ENCODE measurements around the gene FNDC11. TPM values are rescaled to one million over a fixed set of nuclear protein-coding genes. Genes with fewer than 3 reads are reported as not detected.

Gene FNDC11
- total RNA-seq, 1 experiment from 2014 or later, result 2.5 TPM

GRCh38 chr20:63517376-63518309, 36.3 kb upstream of the FNDC11 start:
- H3K4me1 Mint-ChIP-seq, result peaks cover 2 to 24% of the 10 kb centered on the region in 2 experiments; a peak in 2 of 4 replicates

More at GRCh38 chr20:63517376-63518309, 36.3 kb upstream of the FNDC11 start:
- Histone ChIP-seq H4K20me1 (ENCODE audit: control insufficient read depth, insufficient read depth, insufficient read length) (no peaks in the 10 kb centered on the region), H3K27me3 (ENCODE audit: insufficient read depth, low read length) (no peaks in the 10 kb centered on the region), H3K27ac (ENCODE audit: insufficient read length, low read depth, low read length) (no peak overlapping the region), H2BK12ac (ENCODE audit: insufficient read length, low read depth, low read length) (no peak overlapping the region), H3K79me1 (ENCODE audit: insufficient read depth, low read depth, low read length, poor library complexity, severe bottlenecking) (peaks cover 4% of the 10 kb centered on the region), H4K91ac (ENCODE audit: insufficient read length, low read depth, low read length) (no peak overlapping the region), H3K4me1 (ENCODE audit: insufficient read depth, low read length) (no peaks in the 10 kb centered on the region; the same call in 1 of the 2 replicates), H3K14ac (ENCODE audit: insufficient read depth, low read length) (no peak overlapping the region), H3K4ac (ENCODE audit: low read depth, low read length) (no peak overlapping the region), H3K9me3 (ENCODE audit: control insufficient read depth, low read depth, low read length) (no peaks in the 10 kb centered on the region), H3K56ac (ENCODE audit: insufficient read length, low read depth, low read length) (no peak overlapping the region), H3K18ac (ENCODE audit: insufficient read length, low read depth, low read length) (no peak overlapping the region), H3K23ac (ENCODE audit: insufficient read length, low read depth, low read length) (no peak overlapping the region), H3K4me2 (ENCODE audit: insufficient read depth, insufficient read length, low read length) (no peak overlapping the region), H3T11ph (ENCODE audit: low read length) (no peak overlapping the region), H2BK120ac (ENCODE audit: low read depth, low read length, poor library complexity, severe bottlenecking) (no peak overlapping the region), H3K23me2 (ENCODE audit: insufficient read length, low read depth, low read length, poor library complexity, severe bottlenecking) (peaks cover 10% of the 10 kb centered on the region), H3K79me2 (ENCODE audit: insufficient read depth, low read length) (no peaks in the 10 kb centered on the region; the same call in 1 of the 2 replicates), H2AK5ac (ENCODE audit: insufficient read length, low read length) (no peak overlapping the region), H3K9ac (ENCODE audit: extremely low read depth, insufficient read length, low read length) (no peak overlapping the region), H2BK15ac (ENCODE audit: low read depth, low read length) (no peak overlapping the region), H4K5ac (ENCODE audit: insufficient read length, low read depth, low read length) (no peak overlapping the region), H2AFZ (ENCODE audit: low read length) (no peak overlapping the region), H2BK5ac (ENCODE audit: insufficient read length, low read length) (no peak overlapping the region), H4K8ac (replicated peaks; ENCODE audit: insufficient read length, low read depth, low read length) (no peak overlapping the region), H2BK20ac (ENCODE audit: low read depth, low read length, poor library complexity, severe bottlenecking) (no peak overlapping the region)
- WGBS (ENCODE audit: extremely low coverage, insufficient read length, low lambda C conversion rate), result no CpG with 5 or more reads among the region's 32 CpGs
- peaks cover 3 to 40% (median 9%) of the 10 kb centered on the region in 3 experiments; a peak in 6 of 7 replicates for H3K36me3 Mint-ChIP-seq (ENCODE audit: insufficient read depth in 1 of 3, low read depth in 3 of 3)
- H3K9me3 Mint-ChIP-seq, result peaks cover 6 to 20% of the 10 kb centered on the region in 2 experiments
- no peak for DNase-seq
- peak overlapping the region in 1 of 2 experiments; percentile 61; a peak in 2 of 5 replicates for H3K4me3 Mint-ChIP-seq
- TF ChIP-seq, protein P1, sequence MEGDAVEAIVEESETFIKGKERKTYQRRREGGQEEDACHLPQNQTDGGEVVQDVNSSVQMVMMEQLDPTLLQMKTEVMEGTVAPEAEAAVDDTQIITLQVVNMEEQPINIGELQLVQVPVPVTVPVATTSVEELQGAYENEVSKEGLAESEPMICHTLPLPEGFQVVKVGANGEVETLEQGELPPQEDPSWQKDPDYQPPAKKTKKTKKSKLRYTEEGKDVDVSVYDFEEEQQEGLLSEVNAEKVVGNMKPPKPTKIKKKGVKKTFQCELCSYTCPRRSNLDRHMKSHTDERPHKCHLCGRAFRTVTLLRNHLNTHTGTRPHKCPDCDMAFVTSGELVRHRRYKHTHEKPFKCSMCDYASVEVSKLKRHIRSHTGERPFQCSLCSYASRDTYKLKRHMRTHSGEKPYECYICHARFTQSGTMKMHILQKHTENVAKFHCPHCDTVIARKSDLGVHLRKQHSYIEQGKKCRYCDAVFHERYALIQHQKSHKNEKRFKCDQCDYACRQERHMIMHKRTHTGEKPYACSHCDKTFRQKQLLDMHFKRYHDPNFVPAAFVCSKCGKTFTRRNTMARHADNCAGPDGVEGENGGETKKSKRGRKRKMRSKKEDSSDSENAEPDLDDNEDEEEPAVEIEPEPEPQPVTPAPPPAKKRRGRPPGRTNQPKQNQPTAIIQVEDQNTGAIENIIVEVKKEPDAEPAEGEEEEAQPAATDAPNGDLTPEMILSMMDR (conservative IDR thresholded peaks at IDR 0.05), result no peak
- no peak overlapping the region; a peak in 1 of 7 replicates for H3K27ac Mint-ChIP-seq
- H3K27me3 Mint-ChIP-seq (ENCODE audit: low read depth), result peaks cover 33% of the 10 kb centered on the region
